Keratinocyte (primary cell): Measurements from ENCODE around the gene SUSD3. TPM values are rescaled to one million over a fixed set of nuclear protein-coding genes. Genes with fewer than 3 reads are reported as not detected.

Experiments
- DNase-seq: peaks from one replicate; pipeline ENCODE4 v3.0.0-alpha.2; 2011; ENCODE audit warnings: low read depth, missing footprints, low spot score
- FAIRE-seq: peaks from 2 replicates; lab custom pipeline; 2011; peaks lifted over from hg19 to GRCh38; lab: Jason Lieb, UNC
- H2AFZ ChIP-seq: 2 replicates; pipeline ENCODE4 v1.6.0; 2012; ENCODE audit warnings: low read length, control low read depth, inconsistent platforms; ENCODE audit not compliant: control insufficient read depth
- H3K27ac ChIP-seq: 2 replicates; pipeline ENCODE4 v1.5.1; 2011; ENCODE audit warnings: low read length; ENCODE audit not compliant: control insufficient read depth, insufficient read depth
- H3K27me3 ChIP-seq: 3 replicates; pipeline ENCODE4 v1.6.0; 2011; ENCODE audit warnings: low read length; ENCODE audit not compliant: control insufficient read depth, insufficient read depth; ENCODE audit errors: extremely low read depth
- H3K36me3 ChIP-seq, 2 experiments: 2 replicates in 1 of 2; 3 replicates in 1 of 2; pipeline ENCODE4 v1.5.1; 2011; ENCODE audit warnings: low read length in 2 of 2, mild to moderate bottlenecking in 1 of 2; ENCODE audit not compliant: control insufficient read depth in 2 of 2, insufficient read depth in 2 of 2; ENCODE audit errors: extremely low read depth in 1 of 2
- H3K4me1 ChIP-seq: 3 replicates; pipeline ENCODE4 v1.5.1; 2011; ENCODE audit warnings: low read length; ENCODE audit not compliant: control insufficient read depth, insufficient read depth; ENCODE audit errors: extremely low read depth
- H3K4me2 ChIP-seq: 3 replicates; pipeline ENCODE4 v1.6.0; 2011; ENCODE audit warnings: low read depth, low read length; ENCODE audit not compliant: control insufficient read depth, insufficient read depth; ENCODE audit errors: extremely low read depth
- H3K4me3 ChIP-seq, 3 experiments: fragments of 200-600 bp in 1 of 3; sonication (generic) in 1 of 3; 2 replicates in 2 of 3; 3 replicates in 1 of 3; pipeline ENCODE4 v1.5.1; 2011 to 2016; ENCODE audit warnings: low read length in 3 of 3, mild to moderate bottlenecking in 3 of 3, control low read depth in 2 of 3, inconsistent platforms in 1 of 3, low read depth in 1 of 3, mixed read lengths in 1 of 3, mixed run types in 1 of 3, moderate library complexity in 1 of 3; ENCODE audit not compliant: control insufficient read depth in 2 of 3, insufficient read depth in 2 of 3; ENCODE audit errors: extremely low read depth in 1 of 3
- H3K79me2 ChIP-seq: 2 replicates; pipeline ENCODE4 v1.6.0; 2012; ENCODE audit warnings: low read length; ENCODE audit not compliant: control insufficient read depth, insufficient read depth
- H3K9ac ChIP-seq: 3 replicates; pipeline ENCODE4 v1.6.0; 2011; ENCODE audit warnings: low read length; ENCODE audit not compliant: control insufficient read depth, insufficient read depth; ENCODE audit errors: extremely low read depth
- H3K9me1 ChIP-seq: 3 replicates; pipeline ENCODE4 v1.6.0; 2011; ENCODE audit warnings: low read length; ENCODE audit not compliant: control insufficient read depth, insufficient read depth; ENCODE audit errors: extremely low read depth
- H3K9me3 ChIP-seq: 2 replicates; pipeline ENCODE4 v1.5.1; 2012; ENCODE audit warnings: low read depth, low read length; ENCODE audit not compliant: control insufficient read depth
- H4K20me1 ChIP-seq: 3 replicates; pipeline ENCODE4 v1.6.0; 2011; ENCODE audit warnings: low read length; ENCODE audit not compliant: control insufficient read depth, insufficient read depth; ENCODE audit errors: extremely low read depth
- EZH2 ChIP-seq: IDR thresholded peaks from one replicate; pipeline ENCODE4 v1.6.1; 2012; ENCODE audit warnings: inconsistent platforms, mild to moderate bottlenecking, low read length, moderate library complexity
- dilution Hi-C: fragments of 300-500 bp; cut with MboI; formaldehyde crosslinking; loops from one replicate; pipeline ENCODE4 v1.7.0; 2020; ENCODE audit warnings: low sequenced_read_pairs; ENCODE audit not compliant: extremely low pct_ligation_motif_present
- polyA plus RNA-seq, 5 experiments: library from polyadenylated mRNA; depleted of rRNA in 3 of 5; stranded (reverse) in 3 of 5; stranded (forward) in 1 of 5; unstranded in 1 of 5; fragments of >200 nt; gene quantifications; 1 replicate in 1 of 5; 2 replicates in 3 of 5; 3 replicates in 1 of 5; pipeline versions ENCODE4 v1.2.1 to v1.2.3, GENCODE V29; 2011 to 2012; ENCODE audit warnings: missing spikeins in 2 of 5, low read depth in 1 of 5, low replicate concordance in 1 of 5
- TF ChIP-seq, protein P1 (sequence below), 3 experiments: IDR thresholded peaks in 1 of 3; conservative IDR thresholded peaks in 1 of 3; optimal IDR thresholded peaks in 1 of 3; 2 replicates in 2 of 3; 3 replicates in 1 of 3; pipeline versions ENCODE3 to v1.5.1; 2011; ENCODE audit warnings: low read length in 3 of 3, mild to moderate bottlenecking in 3 of 3, moderate library complexity in 2 of 3, control low read depth in 1 of 3, inconsistent platforms in 1 of 3; ENCODE audit not compliant: insufficient read depth in 2 of 3; ENCODE audit errors: extremely low read depth in 1 of 3

The SUSD3 gene
- polyA plus RNA-seq, 1 donor (not counting 4 experiments of a cell fraction or from before 2014, with no cell fraction given), result 0.20 TPM

DNA sequence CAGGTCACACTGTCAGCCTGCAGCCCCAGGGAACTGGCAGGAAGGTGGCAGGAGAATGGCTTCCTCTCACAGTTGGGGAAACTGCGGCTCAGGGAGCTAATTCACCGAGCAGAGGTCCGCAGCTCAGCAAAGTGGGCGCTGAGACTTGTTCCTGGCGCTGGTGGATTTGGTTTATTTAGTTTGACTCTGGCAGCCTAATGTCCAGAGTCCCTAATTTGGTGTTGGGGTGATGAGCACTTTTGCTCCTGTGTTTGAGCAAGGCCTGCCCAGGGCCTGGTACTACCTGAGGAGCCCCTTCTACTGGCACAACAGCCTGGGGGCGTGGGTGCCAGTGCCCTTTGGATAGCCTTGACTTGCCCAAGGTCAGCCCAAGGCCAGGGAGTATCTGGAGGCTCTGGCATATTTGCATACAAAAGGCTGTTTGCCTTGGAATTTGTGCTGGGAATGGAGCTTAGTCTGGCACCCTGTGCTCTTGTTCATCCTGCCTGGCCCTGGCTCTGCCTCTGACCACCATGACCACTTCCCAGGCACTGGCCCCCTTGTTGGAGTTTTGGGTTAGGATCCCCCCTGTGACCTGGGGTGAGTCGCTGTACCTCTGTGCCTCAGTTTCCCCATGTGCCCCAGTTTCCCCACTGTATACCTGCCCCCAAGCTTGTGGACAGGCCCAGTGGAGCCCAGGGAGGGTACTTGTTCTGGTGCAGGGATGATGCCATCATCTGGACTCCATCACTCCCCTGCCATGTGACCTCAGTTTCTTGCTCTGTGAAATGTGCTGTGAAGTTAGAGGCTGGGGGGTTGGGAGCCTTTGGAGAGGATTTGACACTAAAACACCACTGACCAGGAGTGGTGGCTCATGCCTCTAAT, 1.4 kb downstream of the SUSD3 start:
- DNase-seq (no peak), FAIRE-seq (no peak)
- dilution Hi-C loops, result no loop called here
- Histone ChIP-seq H3K27ac (no peak overlapping the region), H3K4me1 (no peaks in the 10 kb centered on the region), H3K4me3 (no peak overlapping the region), H3K9me1 (no peaks in the 10 kb centered on the region), H3K27me3 (peaks cover 23% of the 10 kb centered on the region), H2AFZ (no peak overlapping the region), H3K79me2 (no peaks in the 10 kb centered on the region), H3K36me3 (no peaks in the 10 kb centered on the region), H3K9ac (no peak overlapping the region), H4K20me1 (no peaks in the 10 kb centered on the region), H3K4me2 (no peak overlapping the region), H3K9me3 (no peaks in the 10 kb centered on the region)
- no peak for TF ChIP-seq EZH2
- TF ChIP-seq, protein P1, sequence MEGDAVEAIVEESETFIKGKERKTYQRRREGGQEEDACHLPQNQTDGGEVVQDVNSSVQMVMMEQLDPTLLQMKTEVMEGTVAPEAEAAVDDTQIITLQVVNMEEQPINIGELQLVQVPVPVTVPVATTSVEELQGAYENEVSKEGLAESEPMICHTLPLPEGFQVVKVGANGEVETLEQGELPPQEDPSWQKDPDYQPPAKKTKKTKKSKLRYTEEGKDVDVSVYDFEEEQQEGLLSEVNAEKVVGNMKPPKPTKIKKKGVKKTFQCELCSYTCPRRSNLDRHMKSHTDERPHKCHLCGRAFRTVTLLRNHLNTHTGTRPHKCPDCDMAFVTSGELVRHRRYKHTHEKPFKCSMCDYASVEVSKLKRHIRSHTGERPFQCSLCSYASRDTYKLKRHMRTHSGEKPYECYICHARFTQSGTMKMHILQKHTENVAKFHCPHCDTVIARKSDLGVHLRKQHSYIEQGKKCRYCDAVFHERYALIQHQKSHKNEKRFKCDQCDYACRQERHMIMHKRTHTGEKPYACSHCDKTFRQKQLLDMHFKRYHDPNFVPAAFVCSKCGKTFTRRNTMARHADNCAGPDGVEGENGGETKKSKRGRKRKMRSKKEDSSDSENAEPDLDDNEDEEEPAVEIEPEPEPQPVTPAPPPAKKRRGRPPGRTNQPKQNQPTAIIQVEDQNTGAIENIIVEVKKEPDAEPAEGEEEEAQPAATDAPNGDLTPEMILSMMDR (optimal IDR thresholded peaks at IDR 0.05 in 1 of 3, IDR thresholded peaks at IDR 0.05 in 1 of 3, conservative IDR thresholded peaks at IDR 0.05 in 1 of 3; ENCODE audit: extremely low read depth in 1 of 3, insufficient read depth in 2 of 3, low read length in 3 of 3), result no peak

DNA sequence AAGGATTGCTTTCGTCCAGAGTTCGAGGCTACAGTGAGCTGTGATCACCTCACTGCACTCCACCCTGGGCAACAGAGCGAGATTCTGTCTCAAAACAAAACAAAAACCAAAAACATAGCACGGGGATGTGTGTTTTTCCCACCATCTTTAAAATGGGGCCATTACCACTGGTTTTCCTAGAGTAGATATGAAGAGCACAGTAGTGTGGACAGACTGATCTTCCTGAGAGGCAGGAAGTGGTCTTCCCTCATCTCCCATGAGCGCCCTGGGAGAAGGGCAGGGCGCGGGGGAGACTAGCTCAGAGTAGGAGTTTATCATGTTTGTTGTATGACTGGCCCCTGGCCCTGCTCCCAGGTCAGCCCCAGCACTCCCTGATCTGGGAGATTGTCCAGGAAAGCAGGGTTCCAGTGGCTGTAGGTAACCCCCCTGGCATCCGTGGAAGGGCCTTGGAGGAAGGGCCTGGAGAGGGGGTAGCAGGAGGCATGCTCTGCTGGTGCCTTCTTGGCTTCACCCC, 2.3 kb downstream of the SUSD3 start:
- FAIRE-seq (no peak), DNase-seq (no peak)
- Histone ChIP-seq H3K27me3 (peaks cover 27% of the 10 kb centered on the region), H3K79me2 (no peaks in the 10 kb centered on the region), H3K9me3 (no peaks in the 10 kb centered on the region), H3K9ac (no peak overlapping the region), H2AFZ (no peak overlapping the region), H3K4me3 (no peak overlapping the region), H3K36me3 (no peaks in the 10 kb centered on the region), H3K4me2 (no peak overlapping the region), H3K27ac (no peak overlapping the region), H3K9me1 (no peaks in the 10 kb centered on the region), H4K20me1 (no peaks in the 10 kb centered on the region), H3K4me1 (no peaks in the 10 kb centered on the region)
- dilution Hi-C loops, result no loop called here
- TF ChIP-seq EZH2, result no peak
- TF ChIP-seq, protein P1 (optimal IDR thresholded peaks at IDR 0.05 in 1 of 3, IDR thresholded peaks at IDR 0.05 in 1 of 3, conservative IDR thresholded peaks at IDR 0.05 in 1 of 3; ENCODE audit: extremely low read depth in 1 of 3, insufficient read depth in 2 of 3, low read length in 3 of 3), result no peak
